Stimulated activated CD4-positive, alpha-beta T cell treated with anti-CD3 and anti-CD28 coated beads, Interleukin-15, amount 100 ng/mL, for 24 hours (primary cell): ENCODE measurements around the gene JAM2.
"Not testable (repeated sequence)": the region's sequence is repeated elsewhere in the genome, so short reads cannot be mapped to it uniquely, and the experiment has no call there.

ENCODE experiments used
- DNase-seq: peaks from one replicate; pipeline ENCODE4 v3.0.0-alpha.2; 2020

JAM2 gene

GRCh38 chr21:25646474-25646873 is 7.4 kb downstream of the JAM2 start:
- no peak for DNase-seq

- DNase-seq = no peak
These were observed 8.6 kb downstream of the JAM2 start for GRCh38 chr21:25647647-25648046.

- no peak for DNase-seq
These were observed 10.1 kb downstream of the JAM2 start for GRCh38 chr21:25649146-25649545.

- no peak for DNase-seq
These were observed 17.4 kb downstream of the JAM2 start for GRCh38 chr21:25656412-25656811.

- DNase-seq = no peak
These were observed 18.1 kb downstream of the JAM2 start for GRCh38 chr21:25657140-25657539.

- no peak for DNase-seq
These were observed 19.5 kb downstream of the JAM2 start for GRCh38 chr21:25658427-25659035.

GRCh38 chr21:25660233-25660632 is 21.2 kb downstream of the JAM2 start:
- no peak for DNase-seq

- DNase-seq = no peak
These were observed 25.5 kb downstream of the JAM2 start for GRCh38 chr21:25664491-25664931.

GRCh38 chr21:25670726-25671125 is 31.7 kb downstream of the JAM2 start:
- DNase-seq = no peak

- DNase-seq = no peak
These were observed 37.4 kb downstream of the JAM2 start for GRCh38 chr21:25676451-25676850.

GRCh38 chr21:25682382-25682781 is 43.3 kb downstream of the JAM2 start:
- no peak for DNase-seq

- DNase-seq = no peak
These were observed 48.7 kb downstream of the JAM2 start for GRCh38 chr21:25687787-25688186.

- DNase-seq = no peak
These were observed 49.5 kb downstream of the JAM2 start for GRCh38 chr21:25688275-25689155.

- no peak for DNase-seq
These were observed 50.2 kb downstream of the JAM2 start for GRCh38 chr21:25689226-25689625.

GRCh38 chr21:25691976-25692375 is 52.9 kb downstream of the JAM2 start:
- no peak for DNase-seq

- not testable (repeated sequence) for DNase-seq
These were observed 56.4 kb downstream of the JAM2 start for GRCh38 chr21:25695461-25695860.

- DNase-seq = no peak
These were observed 61.7 kb downstream of the JAM2 start for GRCh38 chr21:25700741-25701140.

GRCh38 chr21:25701529-25701928 is 62.5 kb downstream of the JAM2 start:
- no peak for DNase-seq

GRCh38 chr21:25708467-25709065 is 69.5 kb downstream of the JAM2 start:
- peak; percentile 52 for DNase-seq

GRCh38 chr21:25709684-25710265 is 70.7 kb downstream of the JAM2 start:
- no peak for DNase-seq

- no peak for DNase-seq
These were observed 71.5 kb downstream of the JAM2 start for GRCh38 chr21:25710550-25710949.

- DNase-seq = not testable (repeated sequence)
These were observed 75.0 kb downstream of the JAM2 start for GRCh38 chr21:25714066-25714465.

GRCh38 chr21:25717491-25718147 is 78.6 kb downstream of the JAM2 start:
- no peak for DNase-seq
